Tibial artery (tissue), 4 donors: ENCODE measurements around the gene CNGA1.

Experiments used
- DNase-seq, 2 donors: peaks; one replicate each; pipeline ENCODE4 v3.0.0-alpha.2; 2019
- H3K27ac ChIP-seq, 2 donors: fragments of 200-600 bp; sonication (generic) in 1 of 2; 1 replicate in 1 of 2; 2 replicates in 1 of 2; pipeline ENCODE4 v1.5.1; 2018 to 2019; ENCODE audit warnings: mild to moderate bottlenecking in 1 of 2
- H3K27me3 ChIP-seq, 2 donors: fragments of 200-600 bp; sonication (generic) in 1 of 2; one replicate each; pipeline versions ENCODE4 v1.5.1 to v1.6.0; 2016 to 2019
- H3K36me3 ChIP-seq, 3 donors: fragments of 200-600 bp; sonication (generic) in 2 of 3; one replicate each; pipeline ENCODE4 v1.5.1; 2016 to 2019; ENCODE audit warnings: mild to moderate bottlenecking in 2 of 3
- H3K4me1 ChIP-seq, 4 donors: fragments of 200-600 bp; sonication (generic) in 2 of 4; 1 replicate in 3 of 4; 2 replicates in 1 of 4; pipeline ENCODE4 v1.5.1; 2016 to 2019
- H3K4me3 ChIP-seq, 2 donors: fragments of 200-600 bp; sonication (generic) in 1 of 2; 1 replicate in 1 of 2; 2 replicates in 1 of 2; pipeline ENCODE4 v1.5.1; 2018 to 2019; ENCODE audit warnings: mild to moderate bottlenecking in 2 of 2
- H3K9me3 ChIP-seq, 3 donors: fragments of 200-600 bp; sonication (generic) in 1 of 3; one replicate each; pipeline ENCODE4 v1.5.1; 2016 to 2019
- intact Hi-C: fragments of 100-400 bp; cut with DNase I; formaldehyde crosslinking; loops from one replicate; pipeline ENCODE4 v1.15.0; 2023; ENCODE audit warnings: low total_unique reads
- TF ChIP-seq, protein P1 (sequence below), 2 experiments: fragments of 200-600 bp in 1 of 2; fragments of 450-650 bp in 1 of 2; IDR thresholded peaks; one replicate each; pipeline ENCODE4 v1.5.1; 2017 to 2019; ENCODE audit warnings: antibody characterized with exemption in 2 of 2, mild to moderate bottlenecking in 1 of 2, moderate library complexity in 1 of 2

CNGA1 gene

DNA sequence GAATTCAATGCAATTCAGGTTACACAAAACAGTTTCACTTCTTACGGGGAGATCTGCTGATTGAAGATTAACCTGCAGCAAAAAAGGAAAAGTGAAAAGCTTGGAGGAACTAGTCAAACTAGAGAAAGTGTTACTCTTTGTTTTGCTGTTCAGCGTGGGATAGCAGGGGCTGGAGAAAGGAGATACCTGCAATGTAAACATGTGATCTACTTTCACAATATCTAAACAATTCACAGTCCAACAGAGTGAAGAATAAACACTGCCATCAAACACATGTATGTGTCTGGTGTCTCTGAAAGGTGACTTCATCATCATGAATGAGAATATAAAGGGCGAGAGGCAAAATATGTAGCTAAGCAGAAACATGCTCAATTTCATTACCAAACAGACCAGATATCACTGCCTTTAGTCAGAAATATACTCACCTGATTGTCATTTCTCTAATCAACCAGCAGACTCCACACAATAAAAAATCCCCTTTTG, 26.5 kb upstream of the CNGA1 start:
- no peak overlapping the region for H3K27ac ChIP-seq
- intact Hi-C loops, result no loop called here
- no peak overlapping the region for H3K4me3 ChIP-seq
- no peaks in the 10 kb centered on the region for H3K27me3 ChIP-seq
- no peaks in the 10 kb centered on the region for H3K4me1 ChIP-seq
- TF ChIP-seq, protein P1, sequence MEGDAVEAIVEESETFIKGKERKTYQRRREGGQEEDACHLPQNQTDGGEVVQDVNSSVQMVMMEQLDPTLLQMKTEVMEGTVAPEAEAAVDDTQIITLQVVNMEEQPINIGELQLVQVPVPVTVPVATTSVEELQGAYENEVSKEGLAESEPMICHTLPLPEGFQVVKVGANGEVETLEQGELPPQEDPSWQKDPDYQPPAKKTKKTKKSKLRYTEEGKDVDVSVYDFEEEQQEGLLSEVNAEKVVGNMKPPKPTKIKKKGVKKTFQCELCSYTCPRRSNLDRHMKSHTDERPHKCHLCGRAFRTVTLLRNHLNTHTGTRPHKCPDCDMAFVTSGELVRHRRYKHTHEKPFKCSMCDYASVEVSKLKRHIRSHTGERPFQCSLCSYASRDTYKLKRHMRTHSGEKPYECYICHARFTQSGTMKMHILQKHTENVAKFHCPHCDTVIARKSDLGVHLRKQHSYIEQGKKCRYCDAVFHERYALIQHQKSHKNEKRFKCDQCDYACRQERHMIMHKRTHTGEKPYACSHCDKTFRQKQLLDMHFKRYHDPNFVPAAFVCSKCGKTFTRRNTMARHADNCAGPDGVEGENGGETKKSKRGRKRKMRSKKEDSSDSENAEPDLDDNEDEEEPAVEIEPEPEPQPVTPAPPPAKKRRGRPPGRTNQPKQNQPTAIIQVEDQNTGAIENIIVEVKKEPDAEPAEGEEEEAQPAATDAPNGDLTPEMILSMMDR (IDR thresholded peaks at IDR 0.05), result no peak
- no peaks in the 10 kb centered on the region for H3K36me3 ChIP-seq
- DNase-seq, result no peak
- H3K9me3 ChIP-seq, result no peaks in the 10 kb centered on the region

DNA sequence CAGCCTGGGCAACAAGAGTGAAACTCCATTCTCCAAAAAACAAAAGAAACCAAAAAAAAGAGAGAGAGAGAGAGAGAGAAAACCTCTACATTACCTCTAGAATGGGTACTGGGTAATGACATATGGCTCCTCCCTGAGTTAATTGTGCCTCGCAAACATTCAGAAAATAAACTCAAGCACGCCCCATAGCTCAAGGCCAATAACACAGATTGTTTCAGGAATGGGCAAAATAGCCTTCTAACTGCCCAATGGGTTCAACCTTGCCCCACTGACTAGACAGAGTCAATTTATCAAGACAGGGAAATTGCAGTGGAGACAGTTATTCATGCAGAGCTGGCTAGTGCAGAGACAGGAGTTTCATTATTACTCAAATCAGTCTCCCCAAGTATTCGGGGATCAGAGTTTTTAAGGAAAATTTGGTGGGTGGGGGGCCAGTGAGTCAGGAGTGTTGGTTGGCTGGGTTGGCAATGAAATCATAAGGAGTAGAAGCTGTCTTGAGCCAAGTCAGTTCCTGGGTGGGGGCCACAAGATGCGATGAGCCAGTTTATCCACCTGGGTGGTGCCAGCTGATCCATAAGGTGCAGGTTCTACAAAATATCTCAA, 25.2 kb upstream of the CNGA1 start:
- no peak for DNase-seq
- Histone ChIP-seq H3K36me3 (no peaks in the 10 kb centered on the region), H3K27me3 (no peaks in the 10 kb centered on the region), H3K4me1 (no peaks in the 10 kb centered on the region), H3K4me3 (no peak overlapping the region), H3K27ac (no peak overlapping the region), H3K9me3 (no peaks in the 10 kb centered on the region)
- TF ChIP-seq, protein P1 (IDR thresholded peaks at IDR 0.05), result no peak
- intact Hi-C loops, result no loop called here

DNA sequence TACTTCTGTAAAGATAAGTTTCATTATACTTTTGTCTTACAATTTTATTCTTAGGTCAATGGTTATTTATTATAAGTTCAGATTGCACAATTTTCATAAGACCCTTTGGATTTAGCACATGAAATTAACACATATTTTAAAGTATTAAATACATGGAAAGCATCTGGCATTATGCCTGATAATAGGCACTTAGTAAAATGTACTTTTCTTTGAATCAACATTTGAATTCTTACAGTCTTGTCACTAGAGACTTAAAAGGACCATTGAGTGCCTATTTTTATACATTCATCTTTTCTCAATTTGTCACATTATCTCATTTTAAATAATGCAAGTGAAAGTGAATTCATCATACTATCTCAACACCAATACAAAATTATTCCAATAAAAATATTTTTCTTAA, 23.1 kb upstream of the CNGA1 start:
- no peak for DNase-seq
- Histone ChIP-seq H3K4me1 (no peaks in the 10 kb centered on the region), H3K27me3 (no peaks in the 10 kb centered on the region), H3K9me3 (no peaks in the 10 kb centered on the region), H3K27ac (no peak overlapping the region), H3K4me3 (no peak overlapping the region), H3K36me3 (no peaks in the 10 kb centered on the region)
- TF ChIP-seq, protein P1 (IDR thresholded peaks at IDR 0.05), result no peak
- intact Hi-C loops, result no loop called here

DNA sequence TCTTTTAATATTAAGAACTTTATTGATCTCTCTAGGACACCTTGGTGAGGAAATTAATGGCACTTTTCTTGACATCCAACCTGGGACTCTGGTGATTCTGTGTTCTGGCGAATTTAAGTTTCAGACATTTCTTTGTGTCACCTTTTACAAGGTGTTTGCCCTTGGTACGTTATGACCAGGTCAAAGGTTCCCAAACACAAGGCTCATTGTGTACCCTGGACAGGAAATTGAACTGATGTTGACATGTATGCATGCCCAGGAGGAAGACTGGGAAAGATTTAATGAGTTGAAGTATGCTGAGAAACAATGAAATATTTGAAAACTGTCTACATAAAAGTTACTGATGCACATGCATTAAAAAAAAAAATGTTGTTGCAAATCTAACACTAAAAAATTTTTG, 22.2 kb upstream of the CNGA1 start:
- Histone ChIP-seq H3K4me3 (no peak overlapping the region), H3K27ac (no peak overlapping the region), H3K4me1 (no peaks in the 10 kb centered on the region), H3K36me3 (no peaks in the 10 kb centered on the region), H3K27me3 (no peaks in the 10 kb centered on the region), H3K9me3 (no peaks in the 10 kb centered on the region)
- intact Hi-C loops, result no loop called here
- DNase-seq, result no peak
- TF ChIP-seq, protein P1 (IDR thresholded peaks at IDR 0.05), result no peak

DNA sequence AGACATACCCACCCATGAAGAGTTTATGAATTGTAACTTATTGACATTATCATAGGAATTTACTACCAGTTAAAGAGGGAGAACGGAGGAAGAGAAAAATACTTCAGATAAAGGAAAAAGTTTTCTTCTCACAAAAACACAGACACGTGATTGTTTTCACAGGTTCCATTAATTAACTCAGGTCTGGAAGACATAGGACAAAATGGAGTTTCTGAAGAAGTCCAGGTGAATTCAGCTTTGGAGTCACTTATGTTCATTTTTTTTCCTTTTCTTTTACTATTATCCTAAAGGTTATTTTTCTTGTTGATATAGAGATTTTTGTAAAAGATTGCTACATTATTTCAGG, 20.6 kb upstream of the CNGA1 start:
- TF ChIP-seq, protein P1 (IDR thresholded peaks at IDR 0.05), result no peak
- no peaks in the 10 kb centered on the region for H3K27me3 ChIP-seq
- H3K9me3 ChIP-seq, result no peaks in the 10 kb centered on the region

DNA sequence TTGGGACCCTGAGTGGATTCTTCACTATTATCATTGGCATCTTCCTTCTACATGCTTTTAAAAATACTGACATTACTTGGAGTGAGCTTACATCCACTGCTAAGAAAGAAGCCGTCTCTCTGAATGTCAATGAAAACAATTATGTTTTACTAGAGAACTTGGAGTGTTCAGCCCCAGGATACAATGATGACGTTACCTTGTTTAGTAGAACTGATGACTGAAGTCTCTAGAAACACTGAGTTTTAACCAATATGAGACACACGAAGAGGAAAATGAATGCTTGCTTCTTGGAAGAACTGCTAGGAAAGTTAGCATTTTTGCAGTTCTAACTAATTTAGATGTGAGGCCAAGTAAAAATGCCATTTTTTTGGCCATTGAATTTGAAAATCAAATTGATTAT, 19.5 kb upstream of the CNGA1 start:
- Histone ChIP-seq H3K9me3 (no peaks in the 10 kb centered on the region), H3K27me3 (no peaks in the 10 kb centered on the region), H3K36me3 (no peaks in the 10 kb centered on the region), H3K4me1 (peaks cover 0 to 9% (median 3%) of the 10 kb centered on the region in 4 donors), H3K27ac (no peak overlapping the region), H3K4me3 (no peak overlapping the region)
- TF ChIP-seq, protein P1 (IDR thresholded peaks at IDR 0.05), result no peak
- DNase-seq, result no peak
- intact Hi-C loops, result no loop called here

More for the DNA sequence above, 20.6 kb upstream of the CNGA1 start:
- intact Hi-C loops, result no loop called here
- no peak overlapping the region for H3K4me3 ChIP-seq
- H3K4me1 ChIP-seq, result peaks cover 0 to 4% (median 2%) of the 10 kb centered on the region in 4 donors
- DNase-seq, result no peak
- no peaks in the 10 kb centered on the region for H3K36me3 ChIP-seq
- no peak overlapping the region for H3K27ac ChIP-seq
